DOHH2 (cell line): Measurements from ENCODE around the gene TMEM95.

Experiments
- H3F3A ChIP-seq: fragments of 200-600 bp; sonication (generic), shearing (Covaris generic); 2 replicates; pipeline ENCODE4 v1.6.0; 2016; ENCODE audit warnings: antibody characterized with exemption, mild to moderate bottlenecking; ENCODE audit not compliant: control insufficient read depth, insufficient read depth
- H3K27ac ChIP-seq: fragments of 200-600 bp; sonication (generic); 2 replicates; pipeline ENCODE4 v1.5.1; 2014; ENCODE audit warnings: low read depth, mild to moderate bottlenecking, low read length, moderate library complexity
- H3K27me3 ChIP-seq: fragments of 200-600 bp; sonication (generic); 2 replicates; pipeline ENCODE4 v1.6.1; 2014; ENCODE audit warnings: mild to moderate bottlenecking, low read length, mixed read lengths; ENCODE audit not compliant: control insufficient read depth
- H3K36me3 ChIP-seq: fragments of 200-600 bp; sonication (generic); 2 replicates; pipeline ENCODE4 v1.6.1; 2014; ENCODE audit warnings: mild to moderate bottlenecking, low read length, moderate library complexity, mixed read lengths; ENCODE audit not compliant: control insufficient read depth
- H3K4me1 ChIP-seq: fragments of 200-600 bp; sonication (generic); 2 replicates; pipeline ENCODE4 v1.6.1; 2014; ENCODE audit warnings: mild to moderate bottlenecking, low read length, mixed read lengths; ENCODE audit not compliant: control insufficient read depth
- H3K4me2 ChIP-seq: fragments of 200-600 bp; sonication (generic); 2 replicates; pipeline ENCODE4 v1.6.0; 2014; ENCODE audit warnings: mild to moderate bottlenecking, low read length, moderate library complexity
- H3K4me3 ChIP-seq: fragments of 200-600 bp; sonication (generic); 2 replicates; pipeline ENCODE4 v1.5.1; 2014; ENCODE audit warnings: mild to moderate bottlenecking, low read length, mixed read lengths
- H3K79me2 ChIP-seq: fragments of 200-600 bp; sonication (generic); 2 replicates; pipeline ENCODE4 v1.6.1; 2014; ENCODE audit warnings: mild to moderate bottlenecking, low read length, mixed read lengths; ENCODE audit not compliant: control insufficient read depth
- H3K9me2 ChIP-seq: fragments of 200-600 bp; sonication (generic); replicated peaks from 2 replicates; pipeline ENCODE4 v1.6.1; 2014; ENCODE audit warnings: mild to moderate bottlenecking, low read length, mixed read lengths; ENCODE audit not compliant: control insufficient read depth
- H3K9me3 ChIP-seq: fragments of 200-600 bp; sonication (generic); 2 replicates; pipeline ENCODE4 v1.6.1; 2014; ENCODE audit warnings: antibody characterized with exemption, low read length, mixed read lengths; ENCODE audit not compliant: control insufficient read depth, insufficient read depth
- H4K20me1 ChIP-seq: fragments of 200-600 bp; sonication (generic); 2 replicates; pipeline ENCODE4 v1.6.0; 2014; ENCODE audit warnings: low read depth, mild to moderate bottlenecking, antibody characterized with exemption, low read length, moderate library complexity; ENCODE audit not compliant: control insufficient read depth, insufficient read depth
- EZH2phosphoT487 ChIP-seq: fragments of 200-600 bp; sonication (generic); IDR thresholded peaks from 2 replicates; pipeline ENCODE4 v1.6.1; 2017; ENCODE audit warnings: borderline replicate concordance, mild to moderate bottlenecking, antibody characterized with exemption, low read length, moderate library complexity, mixed read lengths
- TF ChIP-seq, protein P1 (sequence below): fragments of 200-600 bp; sonication (generic); IDR thresholded peaks from one replicate; pipeline ENCODE4 v1.5.1; 2014; ENCODE audit warnings: antibody characterized with exemption, mild to moderate bottlenecking, low read depth, low read length; ENCODE audit not compliant: poor library complexity, severe bottlenecking

Gene TMEM95

DNA sequence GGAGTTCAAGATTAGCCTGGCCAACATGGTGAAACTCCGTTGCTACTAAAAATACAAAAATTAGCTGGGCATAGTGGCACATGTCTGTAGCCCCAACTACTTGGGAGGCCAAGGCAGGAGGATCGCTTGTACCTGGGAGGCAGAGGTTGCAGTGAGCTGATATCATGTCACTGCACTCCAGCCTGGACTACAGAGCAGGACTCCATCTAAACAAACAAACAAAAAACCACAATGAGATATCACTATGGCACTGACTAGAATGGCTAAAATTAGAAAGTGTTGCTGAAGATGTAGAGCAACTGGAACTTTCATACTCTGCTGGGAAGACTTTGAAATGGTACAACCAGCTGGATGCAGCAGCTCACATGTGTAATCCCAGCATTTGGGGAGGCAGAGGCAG is 19.4 kb downstream of the TMEM95 start:
- H3K79me2 ChIP-seq, result no peaks in the 10 kb centered on the region
- TF ChIP-seq EZH2phosphoT487, result no peak
- TF ChIP-seq, protein P1, sequence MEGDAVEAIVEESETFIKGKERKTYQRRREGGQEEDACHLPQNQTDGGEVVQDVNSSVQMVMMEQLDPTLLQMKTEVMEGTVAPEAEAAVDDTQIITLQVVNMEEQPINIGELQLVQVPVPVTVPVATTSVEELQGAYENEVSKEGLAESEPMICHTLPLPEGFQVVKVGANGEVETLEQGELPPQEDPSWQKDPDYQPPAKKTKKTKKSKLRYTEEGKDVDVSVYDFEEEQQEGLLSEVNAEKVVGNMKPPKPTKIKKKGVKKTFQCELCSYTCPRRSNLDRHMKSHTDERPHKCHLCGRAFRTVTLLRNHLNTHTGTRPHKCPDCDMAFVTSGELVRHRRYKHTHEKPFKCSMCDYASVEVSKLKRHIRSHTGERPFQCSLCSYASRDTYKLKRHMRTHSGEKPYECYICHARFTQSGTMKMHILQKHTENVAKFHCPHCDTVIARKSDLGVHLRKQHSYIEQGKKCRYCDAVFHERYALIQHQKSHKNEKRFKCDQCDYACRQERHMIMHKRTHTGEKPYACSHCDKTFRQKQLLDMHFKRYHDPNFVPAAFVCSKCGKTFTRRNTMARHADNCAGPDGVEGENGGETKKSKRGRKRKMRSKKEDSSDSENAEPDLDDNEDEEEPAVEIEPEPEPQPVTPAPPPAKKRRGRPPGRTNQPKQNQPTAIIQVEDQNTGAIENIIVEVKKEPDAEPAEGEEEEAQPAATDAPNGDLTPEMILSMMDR, result no peak
- no peaks in the 10 kb centered on the region for H3K4me1 ChIP-seq
- H4K20me1 ChIP-seq, result no peaks in the 10 kb centered on the region
- no peak overlapping the region for H3K4me2 ChIP-seq
- H3K36me3 ChIP-seq, result no peaks in the 10 kb centered on the region
- no peak overlapping the region for H3K27ac ChIP-seq
- peaks cover 11% of the 10 kb centered on the region; the same call in 1 of the 2 replicates for H3K27me3 ChIP-seq
- no peak overlapping the region for H3K4me3 ChIP-seq
- H3K9me3 ChIP-seq, result peaks cover 3% of the 10 kb centered on the region
- H3K9me2 ChIP-seq, result no peaks in the 10 kb centered on the region
- no peaks in the 10 kb centered on the region for H3F3A ChIP-seq

DNA sequence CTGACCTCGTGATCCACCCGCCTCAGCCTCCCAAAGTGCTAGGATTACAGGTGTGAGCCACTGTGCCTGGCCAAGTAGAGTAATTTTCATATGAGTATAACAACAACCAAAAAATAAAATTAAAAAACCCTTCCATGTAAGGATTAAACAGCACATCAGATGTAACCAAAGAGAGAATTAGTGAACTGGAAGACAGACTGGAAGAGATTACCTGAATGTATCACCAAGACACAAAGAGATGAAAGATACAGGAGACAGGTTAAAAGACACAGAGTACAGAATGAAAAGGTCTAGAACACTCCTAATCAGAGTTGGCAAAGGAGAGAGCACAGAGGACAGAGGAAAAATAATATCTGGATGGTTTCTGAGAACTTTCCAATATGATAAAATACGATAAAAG is 24.2 kb downstream of the TMEM95 start:
- no peaks in the 10 kb centered on the region for H3F3A ChIP-seq
- H3K36me3 ChIP-seq, result no peaks in the 10 kb centered on the region
- no peak overlapping the region for H3K4me2 ChIP-seq
- H3K4me3 ChIP-seq, result no peak overlapping the region
- no peaks in the 10 kb centered on the region for H3K9me2 ChIP-seq
- H3K27me3 ChIP-seq, result 0 out of 2 replicates have a peak, but pooled peaks cover 6% of the 10 kb centered on the region
- TF ChIP-seq EZH2phosphoT487, result no peak
- TF ChIP-seq, protein P1, result no peak
- H4K20me1 ChIP-seq, result no peaks in the 10 kb centered on the region
- H3K79me2 ChIP-seq, result no peaks in the 10 kb centered on the region
- H3K4me1 ChIP-seq, result peaks cover 8% of the 10 kb centered on the region
- peaks cover 6% of the 10 kb centered on the region for H3K9me3 ChIP-seq
- H3K27ac ChIP-seq, result no peak overlapping the region

DNA sequence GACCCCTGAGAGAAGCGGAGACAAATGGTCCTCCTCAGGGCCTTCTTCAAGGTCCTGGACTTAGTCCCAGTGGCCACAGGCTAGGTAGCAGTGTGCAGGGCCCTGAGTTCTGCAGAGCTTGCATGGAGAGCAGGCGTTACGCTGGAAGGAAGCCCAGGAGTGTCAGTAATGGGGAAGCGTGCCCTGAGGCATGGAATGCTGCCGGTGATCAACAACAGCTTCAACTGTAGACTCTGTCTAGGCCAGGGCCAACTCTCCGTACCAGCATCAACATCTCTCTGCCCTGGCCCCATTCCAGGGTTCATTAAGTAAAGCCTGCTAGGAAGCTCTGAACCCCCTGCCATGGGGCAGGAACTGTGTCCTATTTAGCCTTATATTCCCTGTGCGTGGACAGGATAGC is 25.4 kb downstream of the TMEM95 start:
- no peak for TF ChIP-seq EZH2phosphoT487
- TF ChIP-seq, protein P1, result no peak
- Histone ChIP-seq H3K79me2 (no peaks in the 10 kb centered on the region), H3K4me1 (peaks cover 15% of the 10 kb centered on the region), H4K20me1 (no peaks in the 10 kb centered on the region), H3F3A (no peaks in the 10 kb centered on the region), H3K4me2 (no peak overlapping the region), H3K9me2 (no peaks in the 10 kb centered on the region), H3K27me3 (0 out of 2 replicates have a peak, but pooled peaks cover 6% of the 10 kb centered on the region), H3K36me3 (no peaks in the 10 kb centered on the region), H3K4me3 (no peak overlapping the region), H3K9me3 (peaks cover 6% of the 10 kb centered on the region), H3K27ac (no peak overlapping the region)
